GM12875 (cell line): ENCODE results near the gene MCU.

Experiments
- H3K4me3 ChIP-seq: one replicate; pipeline ENCODE4 v1.5.1; 2011; ENCODE audit warnings: low read depth, low read length, control low read depth
- TF ChIP-seq, protein P1 (sequence below): IDR thresholded peaks from 2 replicates; pipeline ENCODE4 v1.5.1; 2011; ENCODE audit warnings: low read depth, mild to moderate bottlenecking, control low read depth, inconsistent platforms, low read length, moderate library complexity, borderline replicate concordance; ENCODE audit not compliant: insufficient read depth

MCU gene

DNA sequence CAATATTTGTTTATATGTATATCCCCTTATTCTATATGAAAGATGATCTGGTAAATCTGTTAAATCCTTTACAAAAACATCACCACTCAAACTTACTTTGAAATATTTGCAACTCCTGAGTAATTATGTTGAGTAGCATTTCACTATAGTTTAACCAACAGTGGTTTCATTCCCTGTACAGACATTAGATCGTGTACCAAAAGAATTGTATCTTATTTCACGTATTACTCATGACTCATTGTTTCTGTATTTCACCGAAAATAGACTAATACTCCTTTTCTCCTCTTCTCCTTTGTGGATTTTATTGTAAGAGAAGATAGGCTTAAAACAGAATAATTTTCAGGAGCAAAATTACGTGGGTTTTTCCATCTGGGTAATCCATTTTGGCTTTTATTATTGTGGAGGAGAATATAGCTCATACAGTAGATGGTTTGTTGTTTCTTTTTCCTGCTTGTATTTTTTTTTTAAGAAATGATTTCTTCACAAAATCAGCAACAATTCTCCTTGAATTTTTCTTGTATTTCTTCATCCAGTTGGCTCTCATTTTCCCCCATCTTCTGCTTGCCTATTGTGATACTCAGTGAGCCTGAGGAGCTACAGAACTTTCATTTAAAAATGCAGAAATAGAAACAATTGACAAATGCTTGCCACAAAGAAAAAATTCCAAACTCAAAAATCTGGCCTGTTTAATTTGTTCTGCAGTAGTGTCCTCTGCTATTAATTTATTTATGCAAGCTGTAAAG lies 111.0 kb downstream of the MCU start:
- TF ChIP-seq, protein P1, sequence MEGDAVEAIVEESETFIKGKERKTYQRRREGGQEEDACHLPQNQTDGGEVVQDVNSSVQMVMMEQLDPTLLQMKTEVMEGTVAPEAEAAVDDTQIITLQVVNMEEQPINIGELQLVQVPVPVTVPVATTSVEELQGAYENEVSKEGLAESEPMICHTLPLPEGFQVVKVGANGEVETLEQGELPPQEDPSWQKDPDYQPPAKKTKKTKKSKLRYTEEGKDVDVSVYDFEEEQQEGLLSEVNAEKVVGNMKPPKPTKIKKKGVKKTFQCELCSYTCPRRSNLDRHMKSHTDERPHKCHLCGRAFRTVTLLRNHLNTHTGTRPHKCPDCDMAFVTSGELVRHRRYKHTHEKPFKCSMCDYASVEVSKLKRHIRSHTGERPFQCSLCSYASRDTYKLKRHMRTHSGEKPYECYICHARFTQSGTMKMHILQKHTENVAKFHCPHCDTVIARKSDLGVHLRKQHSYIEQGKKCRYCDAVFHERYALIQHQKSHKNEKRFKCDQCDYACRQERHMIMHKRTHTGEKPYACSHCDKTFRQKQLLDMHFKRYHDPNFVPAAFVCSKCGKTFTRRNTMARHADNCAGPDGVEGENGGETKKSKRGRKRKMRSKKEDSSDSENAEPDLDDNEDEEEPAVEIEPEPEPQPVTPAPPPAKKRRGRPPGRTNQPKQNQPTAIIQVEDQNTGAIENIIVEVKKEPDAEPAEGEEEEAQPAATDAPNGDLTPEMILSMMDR: no peak
- H3K4me3 ChIP-seq: no peak overlapping the region

DNA sequence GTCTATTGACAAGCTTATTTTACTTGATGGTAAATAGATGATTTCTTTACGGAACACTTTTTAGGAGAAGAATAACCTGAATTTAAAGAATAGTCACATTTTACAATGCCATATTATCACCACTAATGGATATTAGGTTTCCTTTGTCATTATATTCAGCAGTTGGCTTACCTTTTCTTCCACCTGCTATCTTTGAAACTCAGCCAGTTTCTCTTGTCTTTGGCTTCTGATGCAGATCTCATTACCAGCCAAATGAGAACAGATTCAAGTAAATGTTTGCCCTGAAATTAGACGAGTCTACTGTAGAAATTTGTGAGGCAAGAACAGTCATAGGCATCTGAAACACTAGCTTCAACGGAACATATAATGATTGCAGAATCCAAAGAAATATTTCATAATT lies 116.1 kb downstream of the MCU start:
- TF ChIP-seq, protein P1: no peak

DNA sequence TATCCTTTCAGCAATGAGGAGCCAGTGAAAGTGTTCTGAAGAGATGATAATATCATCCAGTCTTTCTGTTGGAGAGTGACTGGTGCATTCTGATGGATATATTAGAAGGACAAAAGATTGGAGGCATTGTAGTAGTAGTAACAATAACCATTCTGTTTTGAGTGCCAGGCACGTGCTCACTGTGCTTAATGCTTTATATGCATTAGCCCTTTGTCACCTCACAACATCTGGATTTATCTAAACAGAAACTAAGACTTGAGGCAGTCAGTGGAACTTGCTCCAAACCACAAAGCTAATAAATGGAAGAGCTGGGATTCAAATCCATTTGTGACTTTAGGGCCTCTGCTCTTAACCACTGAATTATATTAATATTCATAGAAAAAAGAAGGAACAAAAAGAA lies 117.1 kb downstream of the MCU start:
- H3K4me3 ChIP-seq: no peak overlapping the region
- TF ChIP-seq, protein P1: no peak

More for the DNA sequence above, 116.1 kb downstream of the MCU start:
- H3K4me3 ChIP-seq: no peak overlapping the region

DNA sequence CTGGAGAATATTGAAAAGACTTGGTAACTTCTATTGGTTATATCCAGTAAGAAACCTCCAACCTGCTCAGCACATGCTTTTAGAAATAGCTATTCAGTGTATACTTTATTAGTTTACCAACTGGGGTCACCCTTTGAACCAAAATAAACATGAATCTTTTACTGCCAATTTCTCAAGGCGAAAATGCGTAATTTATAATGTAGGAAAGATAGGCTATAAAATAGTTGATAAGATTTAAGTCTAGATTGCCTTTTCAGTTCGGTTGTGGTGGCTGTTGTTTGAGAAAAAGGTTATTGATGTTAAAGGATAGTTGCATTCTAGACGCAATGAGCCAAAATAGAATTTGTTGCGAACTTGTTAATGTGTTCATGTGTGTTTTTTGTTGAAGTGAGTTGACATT lies 119.0 kb downstream of the MCU start:
- TF ChIP-seq, protein P1: no peak

DNA sequence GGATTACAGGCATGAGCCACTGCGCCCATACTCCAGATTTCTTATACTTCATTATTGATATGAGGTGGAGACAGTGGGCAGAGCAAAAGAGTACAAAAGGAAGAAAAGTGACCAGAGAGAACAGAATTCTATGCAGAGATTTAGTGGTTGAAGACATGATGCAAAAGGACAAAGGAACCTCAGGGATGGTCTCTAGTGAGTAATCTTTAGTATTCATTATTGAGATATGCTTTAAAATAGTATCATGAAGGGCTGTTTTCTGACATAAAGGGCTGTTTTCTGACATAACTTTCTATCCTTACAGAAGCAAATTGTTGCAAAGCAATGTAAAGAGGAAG lies 120.4 kb downstream of the MCU start:
- H3K4me3 ChIP-seq: no peak overlapping the region
- TF ChIP-seq, protein P1: no peak

More for the DNA sequence above, 119.0 kb downstream of the MCU start:
- no peak overlapping the region for H3K4me3 ChIP-seq

DNA sequence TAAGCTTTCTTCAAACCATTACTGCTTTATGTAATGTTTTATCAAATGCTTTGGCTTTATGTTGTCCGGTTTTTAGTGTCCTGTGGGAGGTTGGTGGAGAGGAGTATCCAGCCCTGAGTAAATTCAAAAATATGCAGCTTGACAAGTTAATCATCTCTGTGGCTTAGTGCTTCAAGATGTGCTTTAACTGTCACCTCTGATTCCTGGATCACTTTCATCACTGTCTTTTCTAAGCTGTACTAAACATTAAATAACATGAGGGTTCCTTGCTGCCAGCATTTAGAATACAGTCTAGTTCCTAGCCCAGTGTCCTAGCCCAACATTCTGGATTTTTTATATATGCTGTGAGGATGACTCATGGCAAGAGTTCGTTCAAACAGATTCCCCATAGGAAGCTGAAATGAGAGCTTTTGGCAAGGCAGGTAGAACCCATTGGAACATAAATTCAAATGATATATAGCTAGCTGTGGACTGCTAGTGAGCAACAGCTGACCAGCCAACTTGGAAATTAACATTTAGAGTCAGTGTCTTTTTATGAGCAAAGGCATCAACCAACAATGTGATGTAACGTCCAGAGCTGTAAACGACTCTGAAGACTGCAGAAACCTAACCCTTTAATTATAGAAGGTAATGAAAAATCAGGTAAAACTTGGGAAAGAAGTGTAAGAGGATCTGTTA lies 120.9 kb downstream of the MCU start:
- no peak overlapping the region for H3K4me3 ChIP-seq
- TF ChIP-seq, protein P1: no peak

DNA sequence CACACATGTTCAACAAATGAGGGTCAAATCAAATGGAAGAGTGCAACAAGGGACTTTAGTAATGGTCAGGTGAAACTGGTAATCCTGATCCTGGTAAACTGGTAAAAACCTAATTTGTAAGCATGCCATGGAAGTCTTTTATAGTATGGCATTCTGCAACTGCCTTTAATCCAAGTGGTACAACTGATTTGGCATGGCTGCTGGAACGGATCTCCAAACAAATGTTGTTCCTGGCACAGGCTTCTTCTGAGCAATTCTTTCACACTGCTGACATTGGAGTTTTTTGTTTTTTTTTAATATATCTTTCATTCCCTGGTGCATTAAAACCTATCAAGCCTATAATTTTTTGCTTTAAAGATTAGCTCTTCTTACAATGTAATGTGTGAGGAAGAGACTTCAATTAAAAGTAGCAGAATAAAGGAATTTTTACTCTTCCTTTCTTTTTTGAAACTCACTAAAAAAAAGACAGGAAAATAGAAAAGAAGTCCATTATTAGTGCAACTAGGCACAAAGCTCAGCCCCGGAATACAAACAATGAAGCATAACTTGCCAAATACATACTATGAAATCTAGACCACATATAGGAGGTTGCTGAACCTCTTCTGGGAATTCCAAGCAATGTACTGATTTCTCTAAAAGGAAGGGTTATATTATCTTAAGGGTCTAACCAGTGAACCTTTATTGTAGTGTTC lies 122.3 kb downstream of the MCU start:
- TF ChIP-seq, protein P1: no peak
- no peak overlapping the region for H3K4me3 ChIP-seq
